ENCODE data around the gene TENT4A. TPM values are rescaled to one million over a fixed set of nuclear protein-coding genes. Genes with fewer than 3 reads are reported as not detected.

Gene TENT4A
- total RNA-seq, 4 donors from 2014 or later = 8.0 to 30.7 (median 17.9) TPM

GRCh38 chr5:6791031-6791430 is 77.8 kb downstream of the TENT4A start:
- 22 to 31% methylated on average over 10 of the region's 10 CpGs for WGBS, 2 donors
- DNase-seq = no peak

GRCh38 chr5:6792376-6792775 is 79.1 kb downstream of the TENT4A start:
- WGBS, 2 donors = 77 to 91% methylated on average over 5 of the region's 5 CpGs
- intact Hi-C loops (cut with DNase I) = no loop called here
- H3K27me3 ChIP-seq = peaks cover 0 to 13% (median 0%) of the 10 kb centered on the region in 4 donors
- H3K4me3 ChIP-seq = no peak overlapping the region
- H3K9me3 ChIP-seq = no peaks in the 10 kb centered on the region
- no peaks in the 10 kb centered on the region for H3K4me1 ChIP-seq
- H3K27ac ChIP-seq = no peak overlapping the region
- TF ChIP-seq CTCF (IDR thresholded peaks at IDR 0.05) (no peak), POLR2A (IDR thresholded peaks at IDR 0.05) (no peak)
- no peak for DNase-seq
- no peaks in the 10 kb centered on the region for H3K36me3 ChIP-seq

More at GRCh38 chr5:6791031-6791430, 77.8 kb downstream of the TENT4A start:
- peaks cover 0 to 13% (median 0%) of the 10 kb centered on the region in 4 donors for H3K27me3 ChIP-seq
- TF ChIP-seq CTCF (IDR thresholded peaks at IDR 0.05) (no peak), POLR2A (IDR thresholded peaks at IDR 0.05) (no peak)
- no peaks in the 10 kb centered on the region for H3K36me3 ChIP-seq
- H3K9me3 ChIP-seq = no peaks in the 10 kb centered on the region
- no peak overlapping the region for H3K4me3 ChIP-seq
- H3K4me1 ChIP-seq = no peaks in the 10 kb centered on the region
- intact Hi-C loops (cut with DNase I) = no loop called here
- no peak overlapping the region for H3K27ac ChIP-seq

- 54 to 64% methylated on average over 8 to 13 of the region's 14 CpGs for WGBS, 2 donors
- Histone ChIP-seq H3K27me3 (peaks cover 0 to 13% (median 0%) of the 10 kb centered on the region in 4 donors), H3K4me1 (no peaks in the 10 kb centered on the region), H3K27ac (no peak overlapping the region), H3K9me3 (no peaks in the 10 kb centered on the region), H3K36me3 (no peaks in the 10 kb centered on the region), H3K4me3 (no peak overlapping the region)
- no peak for TF ChIP-seq POLR2A (IDR thresholded peaks at IDR 0.05)
- TF ChIP-seq CTCF (IDR thresholded peaks at IDR 0.05) = no peak
- no peak for DNase-seq
- intact Hi-C loops (cut with DNase I) = no loop called here
Observed at GRCh38 chr5:6792911-6793471, 79.8 kb downstream of the TENT4A start.

GRCh38 chr5:6801236-6801635 is 88.0 kb downstream of the TENT4A start:
- Histone ChIP-seq H3K36me3 (no peaks in the 10 kb centered on the region), H3K4me1 (no peaks in the 10 kb centered on the region), H3K27ac (no peak overlapping the region), H3K9me3 (no peaks in the 10 kb centered on the region), H3K27me3 (no peaks in the 10 kb centered on the region), H3K4me3 (no peak overlapping the region)
- no peak for DNase-seq
- TF ChIP-seq CTCF (IDR thresholded peaks at IDR 0.05) = no peak
- no peak for TF ChIP-seq POLR2A (IDR thresholded peaks at IDR 0.05)
- 77 to 88% methylated on average over 3 to 4 of the region's 5 CpGs for WGBS, 2 donors
- intact Hi-C loops (cut with DNase I) = no loop called here

- no peak for DNase-seq
- intact Hi-C loops (cut with DNase I) = no loop called here
- H3K36me3 ChIP-seq = no peaks in the 10 kb centered on the region
- H3K4me3 ChIP-seq = no peak overlapping the region
- H3K27me3 ChIP-seq = no peaks in the 10 kb centered on the region
- H3K4me1 ChIP-seq = no peaks in the 10 kb centered on the region
- TF ChIP-seq POLR2A (IDR thresholded peaks at IDR 0.05) (no peak), CTCF (IDR thresholded peaks at IDR 0.05) (no peak)
- 61 to 77% methylated on average over 5 to 7 of the region's 7 CpGs for WGBS, 2 donors
- H3K9me3 ChIP-seq = peaks cover 0 to 6% (median 0%) of the 10 kb centered on the region in 3 donors
- no peak overlapping the region for H3K27ac ChIP-seq
Observed at GRCh38 chr5:6803981-6804550, 90.8 kb downstream of the TENT4A start.

All from esophagus squamous epithelium (tissue), 5 donors.